ENCODE results near the gene TRA2A.

The TRA2A gene

DNA sequence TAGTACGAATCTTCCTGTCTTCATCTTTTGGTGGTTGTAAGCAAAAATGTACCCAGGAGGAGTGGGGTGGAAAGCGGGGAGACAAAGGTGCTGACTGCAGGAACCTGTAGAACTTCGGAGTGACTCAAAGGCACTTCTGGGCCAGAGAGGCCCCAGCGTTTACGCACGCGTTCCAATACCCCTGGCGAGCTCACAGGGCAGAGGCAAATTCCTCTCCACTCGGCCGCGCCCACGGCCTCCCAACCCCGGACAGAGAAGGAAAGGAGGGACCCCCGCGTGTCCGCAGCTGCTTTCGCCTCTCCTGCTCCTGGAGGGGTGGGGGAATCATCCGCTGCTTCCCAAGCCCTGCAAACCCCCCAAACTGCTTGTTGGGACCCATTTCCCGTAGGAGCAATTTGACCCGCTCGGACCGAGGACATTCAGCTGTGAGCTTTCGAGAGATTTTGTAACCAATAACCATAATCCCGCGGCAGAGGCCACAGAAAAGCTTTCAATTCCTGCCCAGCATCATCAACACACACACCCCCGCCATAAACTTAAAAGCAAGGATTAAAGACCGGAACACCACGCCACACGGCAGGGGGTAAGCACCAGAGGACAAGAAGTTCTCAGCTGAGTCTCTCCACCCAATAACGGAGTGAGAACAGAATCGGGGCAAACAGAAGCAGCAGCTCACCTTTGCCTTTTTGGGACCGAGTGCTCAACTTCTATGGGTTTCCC lies 63.8 kb downstream of the TRA2A start:
- in situ Hi-C loops (cut with MboI; ENCODE audit: low sequenced_read_pairs, unreplicated experiment) = no loop called here
- no peak for TF ChIP-seq CTCF (IDR thresholded peaks at IDR 0.05; ENCODE audit: borderline replicate concordance, control extremely low read depth, extremely low read depth, insufficient read depth, missing control alignments)
- DNase-seq (ENCODE audit: low spot score) = peak; percentile 68

- no peak for TF ChIP-seq CTCF (IDR thresholded peaks at IDR 0.05; ENCODE audit: borderline replicate concordance, control extremely low read depth, extremely low read depth, insufficient read depth, missing control alignments)
- in situ Hi-C loops (cut with MboI; ENCODE audit: low sequenced_read_pairs, unreplicated experiment) = no loop called here
- DNase-seq (ENCODE audit: low spot score) = no peak
These were observed 64.4 kb downstream of the TRA2A start for GRCh38 chr7:23467291-23467805.

GRCh38 chr7:23462846-23463245 lies 68.9 kb downstream of the TRA2A start:
- TF ChIP-seq CTCF (IDR thresholded peaks at IDR 0.05; ENCODE audit: borderline replicate concordance, control extremely low read depth, extremely low read depth, insufficient read depth, missing control alignments) = no peak
- DNase-seq (ENCODE audit: low spot score) = no peak
- in situ Hi-C loops (cut with MboI; ENCODE audit: low sequenced_read_pairs, unreplicated experiment) = no loop called here

GRCh38 chr7:23458044-23458443 lies 73.7 kb downstream of the TRA2A start:
- in situ Hi-C loops (cut with MboI; ENCODE audit: low sequenced_read_pairs, unreplicated experiment) = no loop called here
- TF ChIP-seq CTCF (IDR thresholded peaks at IDR 0.05; ENCODE audit: borderline replicate concordance, control extremely low read depth, extremely low read depth, insufficient read depth, missing control alignments) = no peak

GRCh38 chr7:23456093-23456492 lies 75.7 kb downstream of the TRA2A start:
- in situ Hi-C loops (cut with MboI; ENCODE audit: low sequenced_read_pairs, unreplicated experiment) = no loop called here
- TF ChIP-seq CTCF (IDR thresholded peaks at IDR 0.05; ENCODE audit: borderline replicate concordance, control extremely low read depth, extremely low read depth, insufficient read depth, missing control alignments) = no peak
- DNase-seq (ENCODE audit: low spot score) = no peak

More at GRCh38 chr7:23458044-23458443, 73.7 kb downstream of the TRA2A start:
- DNase-seq (ENCODE audit: low spot score) = no peak

DNA sequence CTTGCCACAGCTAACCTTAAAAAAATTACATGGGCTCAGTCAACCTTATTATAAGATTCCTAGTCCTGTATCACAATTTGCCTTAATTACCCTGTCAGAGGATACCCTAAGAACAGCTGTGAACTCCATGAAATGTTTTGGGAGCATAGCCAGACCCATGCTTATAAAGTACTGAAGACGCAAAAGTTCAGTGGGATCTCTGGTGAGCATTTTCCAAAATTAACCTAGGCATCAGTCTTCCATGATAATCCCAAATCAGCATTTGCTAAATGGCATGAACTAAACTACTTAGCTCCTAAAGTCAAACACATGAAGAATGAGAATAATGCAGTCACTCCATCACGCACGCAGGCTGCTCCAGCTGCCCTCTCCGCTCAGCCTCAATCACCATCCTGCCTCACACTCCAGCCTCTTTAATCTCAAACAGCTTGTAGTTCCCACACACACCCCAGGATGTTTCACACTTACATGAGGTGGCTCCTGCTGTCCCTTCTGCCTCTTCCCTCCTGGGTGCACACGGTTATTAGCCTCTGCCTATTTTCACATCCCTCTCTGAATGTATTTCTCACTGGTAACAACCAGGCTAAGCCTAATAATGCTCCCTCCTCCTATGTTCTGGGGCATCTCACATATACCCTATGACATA lies 76.8 kb downstream of the TRA2A start:
- in situ Hi-C loops (cut with MboI; ENCODE audit: low sequenced_read_pairs, unreplicated experiment) = no loop called here
- no peak for DNase-seq (ENCODE audit: low spot score)
- no peak for TF ChIP-seq CTCF (IDR thresholded peaks at IDR 0.05; ENCODE audit: borderline replicate concordance, control extremely low read depth, extremely low read depth, insufficient read depth, missing control alignments)
